NCI-H2081 treated with DMSO at 0.1 percent for 48 hours (cell line): ENCODE results near the gene FBXW2.

ENCODE experiments used
- DNase-seq: peaks from one replicate; lab custom pipeline; 2025; lab: John Stamatoyannopoulos, UW

FBXW2 gene

GRCh38 chr9:120741701-120742100 lies 51.5 kb downstream of the FBXW2 start:
- no peak for DNase-seq

- no peak for DNase-seq
These were observed 52.0 kb downstream of the FBXW2 start for GRCh38 chr9:120741191-120741590.

- no peak for DNase-seq
These were observed 53.1 kb downstream of the FBXW2 start for GRCh38 chr9:120740132-120740531.

GRCh38 chr9:120737416-120738165 lies 55.6 kb downstream of the FBXW2 start:
- DNase-seq = no peak

- no peak for DNase-seq
These were observed 56.3 kb downstream of the FBXW2 start for GRCh38 chr9:120736881-120737280.

- no peak for DNase-seq
These were observed 57.6 kb downstream of the FBXW2 start for GRCh38 chr9:120735415-120736126.

GRCh38 chr9:120734607-120735410 lies 58.4 kb downstream of the FBXW2 start:
- no peak for DNase-seq

- DNase-seq = no peak
These were observed 60.0 kb downstream of the FBXW2 start for GRCh38 chr9:120733190-120733589.

- DNase-seq = no peak
These were observed 62.3 kb downstream of the FBXW2 start for GRCh38 chr9:120730654-120731514.

GRCh38 chr9:120729791-120730241 lies 63.4 kb downstream of the FBXW2 start:
- DNase-seq = no peak

GRCh38 chr9:120726484-120726883 lies 66.7 kb downstream of the FBXW2 start:
- no peak for DNase-seq

- DNase-seq = no peak
These were observed 67.3 kb downstream of the FBXW2 start for GRCh38 chr9:120725907-120726306.

- no peak for DNase-seq
These were observed 68.3 kb downstream of the FBXW2 start for GRCh38 chr9:120724757-120725400.

GRCh38 chr9:120723565-120723964 lies 69.7 kb downstream of the FBXW2 start:
- DNase-seq = no peak

GRCh38 chr9:120720404-120720803 lies 72.8 kb downstream of the FBXW2 start:
- no peak for DNase-seq

GRCh38 chr9:120718316-120718715 lies 74.9 kb downstream of the FBXW2 start:
- DNase-seq = no peak

- no peak for DNase-seq
These were observed 76.0 kb downstream of the FBXW2 start for GRCh38 chr9:120717176-120717575.

GRCh38 chr9:120716483-120716882 lies 76.7 kb downstream of the FBXW2 start:
- no peak for DNase-seq

- no peak for DNase-seq
These were observed 77.8 kb downstream of the FBXW2 start for GRCh38 chr9:120715389-120715924.

GRCh38 chr9:120714846-120715388 lies 78.3 kb downstream of the FBXW2 start:
- no peak for DNase-seq
